ENCODE results near the gene RBMS3.
"Not testable (repeated sequence)": the region's sequence is repeated elsewhere in the genome, so short reads cannot be mapped to it uniquely, and the experiment has no call there.

The RBMS3 gene

GRCh38 chr3:29757054-29757777 lies 476.3 kb downstream of the RBMS3 start:
- no peak for DNase-seq

- DNase-seq, result no peak
Observed at GRCh38 chr3:29758108-29758433, 477.2 kb downstream of the RBMS3 start.

- DNase-seq, result no peak
Observed at GRCh38 chr3:29758434-29759322, 477.8 kb downstream of the RBMS3 start.

GRCh38 chr3:29759411-29760225 lies 478.7 kb downstream of the RBMS3 start:
- no peak for DNase-seq

GRCh38 chr3:29760226-29760685 lies 479.4 kb downstream of the RBMS3 start:
- no peak for DNase-seq

- no peak for DNase-seq
Observed at GRCh38 chr3:29761517-29761916, 480.6 kb downstream of the RBMS3 start.

GRCh38 chr3:29763115-29763514 lies 482.2 kb downstream of the RBMS3 start:
- DNase-seq, result no peak

- no peak for DNase-seq
Observed at GRCh38 chr3:29764041-29764440, 483.2 kb downstream of the RBMS3 start.

- DNase-seq, result no peak
Observed at GRCh38 chr3:29764603-29765254, 483.9 kb downstream of the RBMS3 start.

- no peak for DNase-seq
Observed at GRCh38 chr3:29771602-29772001, 490.7 kb downstream of the RBMS3 start.

GRCh38 chr3:29772436-29772835 lies 491.6 kb downstream of the RBMS3 start:
- DNase-seq, result no peak

GRCh38 chr3:29773481-29773880 lies 492.6 kb downstream of the RBMS3 start:
- DNase-seq, result no peak

- no peak for DNase-seq
Observed at GRCh38 chr3:29775340-29775739, 494.5 kb downstream of the RBMS3 start.

GRCh38 chr3:29777869-29778268 lies 497.0 kb downstream of the RBMS3 start:
- no peak for DNase-seq

- no peak for DNase-seq
Observed at GRCh38 chr3:29789686-29790085, 508.8 kb downstream of the RBMS3 start.

- no peak for DNase-seq
Observed at GRCh38 chr3:29796808-29797207, 515.9 kb downstream of the RBMS3 start.

GRCh38 chr3:29802057-29802456 lies 521.2 kb downstream of the RBMS3 start:
- no peak for DNase-seq

GRCh38 chr3:29804044-29804443 lies 523.2 kb downstream of the RBMS3 start:
- DNase-seq, result no peak

- no peak for DNase-seq
Observed at GRCh38 chr3:29805757-29806156, 524.9 kb downstream of the RBMS3 start.

GRCh38 chr3:29808324-29808723 lies 527.5 kb downstream of the RBMS3 start:
- DNase-seq, result not testable (repeated sequence)

- no peak for DNase-seq
Observed at GRCh38 chr3:29822071-29822470, 541.2 kb downstream of the RBMS3 start.

- DNase-seq, result no peak
Observed at GRCh38 chr3:29823233-29823632, 542.4 kb downstream of the RBMS3 start.

- no peak for DNase-seq
Observed at GRCh38 chr3:29826712-29827111, 545.8 kb downstream of the RBMS3 start.

All from stimulated activated naive CD4-positive, alpha-beta T cell (primary cell).